HG03066 (cell line): ENCODE measurements around the gene HPCAL1.

Source experiments
- ATAC-seq: cut with Tn5 transposase; IDR thresholded peaks from one replicate; pipeline ENCODE4 v1.9.1; 2021; ENCODE audit warnings: low read depth; ENCODE audit not compliant: unreplicated experiment

Gene HPCAL1

GRCh38 chr2:10400978-10401951 lies 98.6 kb downstream of the HPCAL1 start:
- ATAC-seq = no peak

DNA sequence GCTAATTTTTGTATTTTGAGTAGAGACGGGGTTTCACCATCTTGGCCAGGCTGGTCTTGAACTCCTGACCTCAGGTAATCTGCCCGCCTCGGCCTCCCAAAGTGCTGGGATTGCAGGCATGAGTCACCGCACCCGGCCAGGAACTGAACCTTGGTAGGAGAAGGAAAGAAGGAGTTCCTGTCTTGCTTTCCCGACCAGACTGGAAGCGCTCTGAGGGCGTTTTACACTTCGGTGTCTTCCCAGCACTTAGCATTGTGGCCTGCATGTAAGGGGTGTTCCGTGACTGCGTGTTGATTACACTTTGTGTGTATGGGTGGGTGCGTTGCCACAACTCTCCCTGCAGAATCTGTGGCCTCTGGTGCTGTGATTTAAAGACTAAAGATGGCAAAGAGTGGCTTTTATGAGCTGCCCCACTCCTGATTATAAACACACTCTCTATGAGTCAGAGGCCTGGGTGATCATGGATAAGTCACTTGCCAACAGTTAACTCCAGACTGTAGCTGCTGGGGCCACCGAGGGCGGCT lies 99.4 kb downstream of the HPCAL1 start:
- no peak for ATAC-seq

DNA sequence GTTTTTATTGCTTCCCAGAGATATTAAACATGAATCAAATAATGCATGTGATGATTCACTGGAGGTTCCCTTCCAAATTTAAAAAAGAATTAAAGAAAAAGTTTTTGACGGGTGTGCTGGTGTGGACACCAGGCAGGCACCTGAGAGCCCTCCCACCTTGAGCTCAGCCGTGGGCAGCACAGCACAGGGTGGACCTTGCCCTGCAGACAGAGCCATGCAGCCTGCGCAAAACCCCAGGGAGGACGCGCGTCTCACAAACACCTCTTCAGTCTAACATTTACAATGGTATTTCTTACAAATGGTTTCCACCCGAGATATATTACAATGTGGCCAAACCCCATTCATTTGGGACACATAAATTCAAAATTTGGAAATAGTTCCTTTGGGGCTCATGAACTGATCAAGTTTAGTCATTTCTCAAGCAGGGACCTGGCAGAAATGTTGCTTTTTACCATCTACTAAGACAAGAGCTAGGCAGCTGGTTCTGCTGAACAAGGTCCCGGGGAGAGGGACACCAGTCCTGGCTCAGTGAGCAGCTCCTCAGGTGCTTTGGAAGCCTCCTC lies 100.0 kb downstream of the HPCAL1 start:
- no peak for ATAC-seq

DNA sequence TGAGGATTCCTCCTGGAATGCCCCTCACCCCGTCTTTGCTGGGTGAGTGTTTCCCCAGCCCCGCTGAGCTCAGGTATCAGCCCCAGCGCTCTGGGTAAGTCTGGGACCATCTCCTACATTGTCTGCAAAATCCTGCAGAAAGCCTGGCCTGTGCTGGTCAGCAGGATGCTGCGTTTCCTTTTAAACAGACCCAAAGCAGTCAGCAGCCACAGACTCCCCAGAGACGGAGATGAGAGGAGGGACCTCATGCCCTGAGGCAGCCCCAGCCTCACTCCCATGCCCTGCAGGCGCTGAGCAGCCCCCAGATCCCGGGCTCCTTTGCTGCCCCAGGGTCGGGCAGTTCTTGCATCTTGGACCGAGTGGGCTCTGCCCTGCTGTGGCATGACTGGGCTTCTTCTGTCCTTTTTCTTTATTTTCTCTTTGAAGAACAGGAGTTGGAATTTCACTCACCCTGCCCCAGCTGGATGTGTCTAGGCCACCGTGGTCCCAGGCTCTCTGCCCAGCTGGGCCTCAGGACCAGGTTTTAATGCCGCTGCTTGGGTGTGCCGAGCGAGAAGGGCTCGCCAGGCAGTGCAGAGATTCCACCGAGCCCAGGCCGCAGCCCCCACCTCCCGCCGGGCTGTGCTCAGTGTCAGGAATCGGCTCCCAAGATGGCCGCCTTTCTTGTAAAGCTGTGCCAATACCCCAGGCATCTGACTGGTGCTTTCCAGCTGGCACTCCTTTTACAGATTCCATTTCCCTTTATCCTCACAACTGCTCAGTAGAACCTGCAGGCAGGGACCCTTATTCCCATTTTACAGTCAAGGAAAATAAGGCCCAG lies 101.8 kb downstream of the HPCAL1 start:
- no peak for ATAC-seq

DNA sequence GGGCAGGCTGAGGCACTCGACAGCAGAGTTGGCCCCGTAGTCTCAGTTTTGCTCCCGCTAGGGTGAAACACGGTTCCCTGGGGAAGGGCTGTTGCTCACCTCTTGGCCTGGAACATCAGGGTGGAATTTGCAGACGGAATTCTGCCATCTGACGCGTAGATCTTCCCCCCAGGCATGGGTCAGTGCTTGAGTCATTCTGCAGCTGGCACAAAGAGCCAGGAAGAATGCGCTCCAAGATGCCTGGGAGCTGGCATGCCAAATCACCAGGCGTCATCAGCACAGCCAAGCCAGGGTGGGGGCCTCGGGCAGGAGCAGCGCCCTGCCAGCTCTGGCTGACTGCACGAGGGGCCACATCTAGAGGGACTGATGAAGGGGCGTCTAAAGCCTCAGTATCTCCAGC lies 102.7 kb downstream of the HPCAL1 start:
- ATAC-seq = no peak

- no peak for ATAC-seq
Observed at GRCh38 chr2:10406016-10406415, 103.3 kb downstream of the HPCAL1 start.

- no peak for ATAC-seq
Observed at GRCh38 chr2:10406491-10407188, 103.9 kb downstream of the HPCAL1 start.

- ATAC-seq = no peak
Observed at GRCh38 chr2:10407432-10407831, 104.7 kb downstream of the HPCAL1 start.

- ATAC-seq = peak; percentile 46
Observed at GRCh38 chr2:10407841-10408648, 105.3 kb downstream of the HPCAL1 start.

DNA sequence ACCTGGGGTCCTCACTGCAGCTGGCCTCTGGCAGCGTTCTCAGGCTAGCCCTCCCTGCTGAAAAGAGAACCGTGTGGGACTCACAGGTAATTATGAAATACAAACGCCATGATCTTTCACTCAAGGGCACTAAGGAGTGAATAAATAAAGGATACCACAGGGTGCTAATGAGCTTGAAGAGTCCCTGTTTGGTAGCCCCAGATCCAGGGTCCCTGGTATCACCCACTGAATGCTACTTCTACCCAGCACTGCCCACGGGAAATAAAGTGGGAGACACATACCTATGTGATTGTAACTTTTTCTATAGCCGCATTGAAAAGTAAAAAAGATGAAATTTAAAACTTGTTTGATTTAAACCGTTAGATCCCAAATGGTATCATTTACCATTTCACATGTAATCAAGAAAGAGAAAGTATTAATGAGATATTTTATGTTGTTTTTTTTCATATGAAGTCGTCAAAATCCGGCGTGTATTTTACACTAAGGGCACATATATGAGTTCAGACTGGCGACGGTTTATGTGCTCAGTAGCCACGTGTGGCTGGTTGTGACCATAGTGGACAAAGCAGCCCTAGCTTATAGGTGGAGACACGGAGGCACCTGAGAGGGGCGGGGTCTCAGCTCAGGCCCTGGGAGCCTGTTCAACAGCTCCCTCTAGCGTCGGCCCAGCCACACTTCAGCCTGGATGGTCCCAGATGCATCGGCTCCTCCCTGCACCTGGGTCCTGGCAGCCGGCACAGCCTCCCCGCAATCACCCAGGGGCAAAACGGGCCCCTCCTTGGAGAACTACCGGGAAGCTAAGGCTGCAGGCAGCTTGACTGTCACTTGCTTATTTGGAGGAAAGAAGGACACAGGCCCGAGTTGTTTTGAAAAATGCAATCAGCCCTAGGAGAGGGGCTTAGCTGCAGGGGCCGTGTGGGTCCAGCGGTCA lies 106.2 kb downstream of the HPCAL1 start:
- ATAC-seq = peak; percentile 51

- peak; percentile 58 for ATAC-seq
Observed at GRCh38 chr2:10410001-10410822, 107.5 kb downstream of the HPCAL1 start.

GRCh38 chr2:10410823-10411437 lies 108.2 kb downstream of the HPCAL1 start:
- ATAC-seq = no peak

DNA sequence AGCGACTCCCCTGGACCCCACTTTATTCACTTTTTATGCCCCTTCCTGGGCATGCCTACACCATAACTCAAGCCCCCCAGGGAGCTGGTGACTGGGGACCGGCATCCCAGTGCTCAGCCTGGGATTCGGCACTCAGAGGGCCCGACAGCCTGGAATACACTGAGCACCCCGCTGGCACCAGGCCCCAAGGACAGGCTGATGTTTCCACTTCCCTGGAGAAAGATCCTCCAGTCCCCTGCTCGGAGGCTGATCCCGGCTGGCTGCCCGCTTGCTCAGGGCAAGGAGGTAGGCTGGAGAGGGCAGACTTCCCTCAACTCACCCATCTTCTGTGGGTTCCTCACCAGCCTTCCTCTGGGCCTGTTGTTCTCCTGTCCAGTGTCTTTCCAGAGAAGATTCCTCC lies 108.9 kb downstream of the HPCAL1 start:
- no peak for ATAC-seq

DNA sequence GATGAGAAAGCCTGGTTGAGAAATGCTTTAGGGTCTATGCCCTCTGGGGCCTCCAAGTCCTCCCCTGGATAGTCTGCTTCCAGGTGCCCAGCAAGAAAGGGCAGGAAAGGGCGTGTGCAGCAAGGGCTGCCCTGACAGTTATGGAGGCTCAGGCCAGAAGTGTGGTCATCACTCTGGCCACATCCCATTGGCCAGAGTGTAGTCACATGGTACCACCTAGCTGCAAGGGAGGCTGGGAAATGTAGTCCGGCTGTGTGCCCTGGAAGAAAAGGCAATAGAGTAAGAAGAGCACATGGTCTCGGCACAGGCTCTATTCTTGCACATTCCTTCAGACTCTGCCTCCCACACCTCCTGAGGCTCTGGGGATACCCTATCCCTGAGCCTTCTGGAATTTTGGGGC lies 109.7 kb downstream of the HPCAL1 start:
- no peak for ATAC-seq

- no peak for ATAC-seq
Observed at GRCh38 chr2:10413503-10413902, 110.8 kb downstream of the HPCAL1 start.

DNA sequence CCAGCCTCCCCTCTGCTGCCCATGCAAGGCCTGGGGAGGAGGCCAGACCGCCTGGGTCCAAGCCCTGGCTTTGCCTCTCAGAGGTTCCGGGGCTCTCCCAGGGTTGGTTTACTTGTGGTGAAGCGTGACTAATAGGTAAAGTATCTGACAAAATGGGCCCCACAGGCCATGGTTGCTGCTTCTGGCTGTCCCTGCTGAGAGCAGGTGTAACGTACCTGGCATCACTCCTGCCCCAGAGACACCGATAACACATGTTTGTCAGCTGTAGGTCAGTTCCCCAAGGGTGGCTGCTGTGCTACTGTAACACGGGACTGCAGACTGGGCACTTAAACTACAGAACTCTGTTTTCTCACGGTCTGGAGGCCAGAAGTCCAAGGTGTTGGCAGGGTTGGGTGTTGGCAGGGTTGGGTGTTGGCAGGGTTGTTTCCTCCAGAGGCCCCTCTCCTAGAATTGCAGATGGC lies 111.3 kb downstream of the HPCAL1 start:
- no peak for ATAC-seq

DNA sequence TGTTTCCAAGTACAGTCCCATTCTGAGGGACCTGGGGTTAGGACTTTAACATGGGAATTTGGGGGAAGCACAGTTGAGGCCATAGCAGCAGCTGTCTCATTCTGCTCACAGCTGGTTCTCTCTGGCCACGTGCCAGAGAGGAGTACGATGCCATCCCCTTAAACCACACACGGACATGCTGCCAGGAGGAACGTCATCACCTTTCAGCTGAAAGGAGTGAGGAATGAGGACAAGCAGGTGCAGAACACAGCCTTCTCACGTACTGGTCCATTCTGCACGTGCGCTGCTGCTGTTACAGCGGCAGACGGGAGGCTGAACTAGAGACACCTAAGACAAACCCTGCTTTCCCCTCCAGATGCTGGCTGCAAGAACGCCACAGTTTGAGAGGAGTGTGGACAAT lies 111.9 kb downstream of the HPCAL1 start:
- no peak for ATAC-seq
